ENCODE results near the gene FOXI3.
"Not testable (repeated sequence)": the region's sequence is repeated elsewhere in the genome, so short reads cannot be mapped to it uniquely, and the experiment has no call there.

Gene FOXI3

GRCh38 chr2:88442473-88442872 lies 10.0 kb downstream of the FOXI3 start:
- H3K4me1 ChIP-seq (ENCODE audit: insufficient read depth, insufficient read length), result peaks cover 8% of the 10 kb centered on the region

GRCh38 chr2:88442061-88442460 lies 10.4 kb downstream of the FOXI3 start:
- Histone ChIP-seq H3K4me3 (ENCODE audit: insufficient read length, low read depth) (no peak overlapping the region), H3K4me1 (ENCODE audit: insufficient read depth, insufficient read length) (peaks cover 8% of the 10 kb centered on the region), H3K9me3 (ENCODE audit: insufficient read depth, low read length) (no peaks in the 10 kb centered on the region), H3K9ac (ENCODE audit: insufficient read length, low read depth) (peak overlapping the region; percentile 61), H3K36me3 (ENCODE audit: insufficient read depth, insufficient read length, low read length) (peaks cover 14% of the 10 kb centered on the region), H3K27me3 (ENCODE audit: insufficient read depth, insufficient read length) (no peaks in the 10 kb centered on the region)
- DNase-seq (ENCODE audit: low read depth, low spot score), result no peak
- TF ChIP-seq ZNF274 (IDR thresholded peaks at IDR 0.05; ENCODE audit: low read depth, low read length), result no peak
- TF ChIP-seq YY1 (IDR thresholded peaks at IDR 0.05; ENCODE audit: insufficient read depth, insufficient read length), result no peak

More at GRCh38 chr2:88442473-88442872, 10.0 kb downstream of the FOXI3 start:
- no peaks in the 10 kb centered on the region for H3K9me3 ChIP-seq (ENCODE audit: insufficient read depth, low read length)
- H3K4me3 ChIP-seq (ENCODE audit: insufficient read length, low read depth), result no peak overlapping the region
- no peaks in the 10 kb centered on the region for H3K27me3 ChIP-seq (ENCODE audit: insufficient read depth, insufficient read length)
- H3K36me3 ChIP-seq (ENCODE audit: insufficient read depth, insufficient read length, low read length), result peaks cover 16% of the 10 kb centered on the region
- no peak for TF ChIP-seq SUZ12 (IDR thresholded peaks at IDR 0.05; ENCODE audit: extremely low read depth, insufficient read depth, insufficient read length)
- no peak for TF ChIP-seq YY1 (IDR thresholded peaks at IDR 0.05; ENCODE audit: insufficient read depth, insufficient read length)
- no peak for TF ChIP-seq ZNF274 (IDR thresholded peaks at IDR 0.05; ENCODE audit: low read depth, low read length)
- peak overlapping the region; percentile 61 for H3K9ac ChIP-seq (ENCODE audit: insufficient read length, low read depth)
- DNase-seq (ENCODE audit: low read depth, low spot score), result no peak

GRCh38 chr2:88437010-88437409 lies 15.5 kb downstream of the FOXI3 start:
- H3K9ac ChIP-seq (ENCODE audit: insufficient read length, low read depth), result no peak overlapping the region
- H3K4me1 ChIP-seq (ENCODE audit: insufficient read depth, insufficient read length), result peaks cover 8% of the 10 kb centered on the region
- H3K27me3 ChIP-seq (ENCODE audit: insufficient read depth, insufficient read length), result no peaks in the 10 kb centered on the region
- TF ChIP-seq YY1 (IDR thresholded peaks at IDR 0.05; ENCODE audit: insufficient read depth, insufficient read length) (no peak), SUZ12 (IDR thresholded peaks at IDR 0.05; ENCODE audit: extremely low read depth, insufficient read depth, insufficient read length) (no peak), ZNF274 (IDR thresholded peaks at IDR 0.05; ENCODE audit: low read depth, low read length) (no peak)
- no peak for DNase-seq (ENCODE audit: low read depth, low spot score)
- H3K36me3 ChIP-seq (ENCODE audit: insufficient read depth, insufficient read length, low read length), result peaks cover 3% of the 10 kb centered on the region
- no peak overlapping the region for H3K4me3 ChIP-seq (ENCODE audit: insufficient read length, low read depth)
- no peaks in the 10 kb centered on the region for H3K9me3 ChIP-seq (ENCODE audit: insufficient read depth, low read length)

- no peaks in the 10 kb centered on the region for H3K9me3 ChIP-seq (ENCODE audit: insufficient read depth, low read length)
- H3K9ac ChIP-seq (ENCODE audit: insufficient read length, low read depth), result no peak overlapping the region
- H3K4me3 ChIP-seq (ENCODE audit: insufficient read length, low read depth), result no peak overlapping the region
- TF ChIP-seq SUZ12 (IDR thresholded peaks at IDR 0.05; ENCODE audit: extremely low read depth, insufficient read depth, insufficient read length), result no peak
- no peak for TF ChIP-seq YY1 (IDR thresholded peaks at IDR 0.05; ENCODE audit: insufficient read depth, insufficient read length)
- TF ChIP-seq ZNF274 (IDR thresholded peaks at IDR 0.05; ENCODE audit: low read depth, low read length), result no peak
- no peaks in the 10 kb centered on the region for H3K4me1 ChIP-seq (ENCODE audit: insufficient read depth, insufficient read length)
- no peak for DNase-seq (ENCODE audit: low read depth, low spot score)
- H3K27me3 ChIP-seq (ENCODE audit: insufficient read depth, insufficient read length), result no peaks in the 10 kb centered on the region
- no peaks in the 10 kb centered on the region for H3K36me3 ChIP-seq (ENCODE audit: insufficient read depth, insufficient read length, low read length)
These were observed 22.6 kb downstream of the FOXI3 start for GRCh38 chr2:88429929-88430328.

GRCh38 chr2:88423733-88424132 lies 28.8 kb downstream of the FOXI3 start:
- no peaks in the 10 kb centered on the region for H3K27me3 ChIP-seq (ENCODE audit: insufficient read depth, insufficient read length)
- no peak overlapping the region for H3K9ac ChIP-seq (ENCODE audit: insufficient read length, low read depth)
- DNase-seq (ENCODE audit: low read depth, low spot score), result no peak
- no peaks in the 10 kb centered on the region for H3K36me3 ChIP-seq (ENCODE audit: insufficient read depth, insufficient read length, low read length)
- no peaks in the 10 kb centered on the region for H3K4me1 ChIP-seq (ENCODE audit: insufficient read depth, insufficient read length)
- TF ChIP-seq SUZ12 (IDR thresholded peaks at IDR 0.05; ENCODE audit: extremely low read depth, insufficient read depth, insufficient read length) (no peak), ZNF274 (IDR thresholded peaks at IDR 0.05; ENCODE audit: low read depth, low read length) (no peak), YY1 (IDR thresholded peaks at IDR 0.05; ENCODE audit: insufficient read depth, insufficient read length) (no peak)
- no peaks in the 10 kb centered on the region for H3K9me3 ChIP-seq (ENCODE audit: insufficient read depth, low read length)
- no peak overlapping the region for H3K4me3 ChIP-seq (ENCODE audit: insufficient read length, low read depth)

GRCh38 chr2:88419051-88419450 lies 33.4 kb downstream of the FOXI3 start:
- H3K36me3 ChIP-seq (ENCODE audit: insufficient read depth, insufficient read length, low read length); H3K4me3 ChIP-seq (ENCODE audit: insufficient read length, low read depth); H3K4me1 ChIP-seq (ENCODE audit: insufficient read depth, insufficient read length); H3K9me3 ChIP-seq (ENCODE audit: insufficient read depth, low read length); DNase-seq (ENCODE audit: low read depth, low spot score); H3K9ac ChIP-seq (ENCODE audit: insufficient read length, low read depth); H3K27me3 ChIP-seq (ENCODE audit: insufficient read depth, insufficient read length): not testable (repeated sequence)

- H3K27me3 ChIP-seq (ENCODE audit: insufficient read depth, insufficient read length), result no peaks in the 10 kb centered on the region
- no peaks in the 10 kb centered on the region for H3K9me3 ChIP-seq (ENCODE audit: insufficient read depth, low read length)
- no peaks in the 10 kb centered on the region for H3K36me3 ChIP-seq (ENCODE audit: insufficient read depth, insufficient read length, low read length)
- H3K4me3 ChIP-seq (ENCODE audit: insufficient read length, low read depth), result no peak overlapping the region
- peak overlapping the region; percentile 62 for H3K9ac ChIP-seq (ENCODE audit: insufficient read length, low read depth)
- peaks cover 3% of the 10 kb centered on the region for H3K4me1 ChIP-seq (ENCODE audit: insufficient read depth, insufficient read length)
- TF ChIP-seq YY1 (IDR thresholded peaks at IDR 0.05; ENCODE audit: insufficient read depth, insufficient read length), result no peak
- no peak for TF ChIP-seq SUZ12 (IDR thresholded peaks at IDR 0.05; ENCODE audit: extremely low read depth, insufficient read depth, insufficient read length)
- no peak for TF ChIP-seq ZNF274 (IDR thresholded peaks at IDR 0.05; ENCODE audit: low read depth, low read length)
- DNase-seq (ENCODE audit: low read depth, low spot score), result peak; percentile 63
These were observed 36.4 kb downstream of the FOXI3 start for GRCh38 chr2:88416016-88416663.

GRCh38 chr2:88408870-88409269 lies 43.6 kb downstream of the FOXI3 start:
- H3K9me3 ChIP-seq (ENCODE audit: insufficient read depth, low read length); H3K4me1 ChIP-seq (ENCODE audit: insufficient read depth, insufficient read length); H3K9ac ChIP-seq (ENCODE audit: insufficient read length, low read depth); H3K36me3 ChIP-seq (ENCODE audit: insufficient read depth, insufficient read length, low read length); DNase-seq (ENCODE audit: low read depth, low spot score); H3K4me3 ChIP-seq (ENCODE audit: insufficient read length, low read depth); H3K27me3 ChIP-seq (ENCODE audit: insufficient read depth, insufficient read length): not testable (repeated sequence)
